Measurements from ENCODE around the gene KSR1. TPM values are rescaled to one million over a fixed set of nuclear protein-coding genes. Genes with fewer than 3 reads are reported as not detected.
A peak's percentile ranks its signal among the peaks of the same experiment; 100 is the strongest.

Gene KSR1
- total RNA-seq, 4 donors from 2014 or later = 17.7 to 77.0 (median 34.6) TPM

GRCh38 chr17:27550974-27551505 is 94.8 kb downstream of the KSR1 start:
- no peaks in the 10 kb centered on the region for H3K9me3 ChIP-seq
- no peaks in the 10 kb centered on the region for H3K27me3 ChIP-seq
- no peak overlapping the region for H3K4me3 ChIP-seq
- intact Hi-C loops (cut with DNase I; ENCODE audit: low total_unique reads) = no loop called here
- H3K4me1 ChIP-seq = no peaks in the 10 kb centered on the region
- H3K36me3 ChIP-seq = no peaks in the 10 kb centered on the region
- DNase-seq = no peak
- no peak overlapping the region for H3K27ac ChIP-seq
- no peak for TF ChIP-seq CTCF (IDR thresholded peaks at IDR 0.05)
- no peak for TF ChIP-seq POLR2A (IDR thresholded peaks at IDR 0.05)

GRCh38 chr17:27551701-27552248 is 95.5 kb downstream of the KSR1 start:
- TF ChIP-seq CTCF (IDR thresholded peaks at IDR 0.05) (no peak), POLR2A (IDR thresholded peaks at IDR 0.05) (no peak)
- H3K4me1 ChIP-seq = no peaks in the 10 kb centered on the region

DNA sequence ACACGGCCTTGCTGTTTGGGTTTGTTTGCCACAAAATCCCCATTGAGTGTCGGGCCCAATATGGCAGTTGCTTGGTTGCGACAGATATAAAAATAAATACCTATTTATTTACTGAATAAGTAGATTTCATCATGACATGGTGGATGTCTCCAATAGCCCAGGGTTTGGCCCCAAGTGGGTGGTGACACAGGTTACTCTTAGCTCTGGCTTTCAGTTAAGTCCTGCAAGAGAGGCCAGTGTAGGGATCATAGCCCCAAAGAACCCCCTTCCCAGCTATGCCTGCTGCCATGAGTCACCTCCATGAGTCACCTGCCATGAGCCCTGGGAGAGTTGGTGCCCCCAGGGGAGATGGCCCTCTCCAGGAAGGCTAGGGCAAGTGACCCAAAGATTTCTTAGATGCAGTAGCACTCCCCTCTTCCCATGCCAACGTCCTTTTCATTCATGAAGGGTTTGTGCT is 96.1 kb downstream of the KSR1 start:
- H3K4me3 ChIP-seq = no peak overlapping the region
- DNase-seq = no peak
- no peaks in the 10 kb centered on the region for H3K36me3 ChIP-seq
- no peaks in the 10 kb centered on the region for H3K9me3 ChIP-seq
- no peaks in the 10 kb centered on the region for H3K27me3 ChIP-seq
- H3K4me1 ChIP-seq = no peaks in the 10 kb centered on the region
- intact Hi-C loops (cut with DNase I; ENCODE audit: low total_unique reads) = no loop called here
- no peak overlapping the region for H3K27ac ChIP-seq
- TF ChIP-seq CTCF (IDR thresholded peaks at IDR 0.05) (no peak), POLR2A (IDR thresholded peaks at IDR 0.05) (no peak)

More at GRCh38 chr17:27551701-27552248, 95.5 kb downstream of the KSR1 start:
- intact Hi-C loops (cut with DNase I; ENCODE audit: low total_unique reads) = no loop called here
- H3K27me3 ChIP-seq = no peaks in the 10 kb centered on the region
- DNase-seq = no peak
- no peak overlapping the region for H3K4me3 ChIP-seq
- H3K36me3 ChIP-seq = no peaks in the 10 kb centered on the region
- no peaks in the 10 kb centered on the region for H3K9me3 ChIP-seq
- H3K27ac ChIP-seq = no peak overlapping the region

DNA sequence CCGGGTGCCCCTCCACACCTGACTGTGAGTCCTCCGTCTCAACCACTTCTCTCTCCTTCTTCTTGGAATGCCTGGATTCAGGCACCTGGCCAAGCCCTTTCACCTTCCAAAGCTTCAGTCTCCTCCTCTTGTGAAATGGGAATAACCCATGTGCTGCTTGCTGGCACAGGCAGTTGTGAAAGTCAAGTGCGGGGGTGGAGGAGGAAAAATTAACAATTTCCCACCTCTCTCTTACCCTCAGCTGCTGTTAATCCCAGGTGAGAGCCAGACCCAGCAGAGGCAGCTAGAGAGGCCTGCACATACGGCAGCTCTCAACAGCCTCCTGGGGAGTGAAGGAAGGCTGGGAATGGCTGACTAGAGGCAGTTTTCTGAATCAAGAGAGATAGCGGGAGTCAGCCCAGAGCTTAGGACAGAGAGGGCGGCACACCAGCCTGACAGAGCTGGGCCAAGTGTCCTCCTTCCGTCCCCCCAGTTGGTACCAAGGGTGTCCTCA is 96.8 kb downstream of the KSR1 start:
- H3K4me1 ChIP-seq = no peaks in the 10 kb centered on the region
- no peaks in the 10 kb centered on the region for H3K9me3 ChIP-seq
- DNase-seq = peak; percentile 52 to 54
- no peak for TF ChIP-seq CTCF (IDR thresholded peaks at IDR 0.05)
- no peak for TF ChIP-seq POLR2A (IDR thresholded peaks at IDR 0.05)
- H3K27me3 ChIP-seq = no peaks in the 10 kb centered on the region
- intact Hi-C loops (cut with DNase I; ENCODE audit: low total_unique reads) = no loop called here
- no peak overlapping the region for H3K27ac ChIP-seq
- no peaks in the 10 kb centered on the region for H3K36me3 ChIP-seq
- H3K4me3 ChIP-seq = no peak overlapping the region

GRCh38 chr17:27554152-27554551 is 97.9 kb downstream of the KSR1 start:
- Histone ChIP-seq H3K36me3 (no peaks in the 10 kb centered on the region), H3K27ac (no peak overlapping the region), H3K27me3 (no peaks in the 10 kb centered on the region), H3K4me1 (peaks cover 0 to 2% of the 10 kb centered on the region in 2 donors), H3K4me3 (no peak overlapping the region), H3K9me3 (no peaks in the 10 kb centered on the region)
- no peak for DNase-seq
- TF ChIP-seq CTCF (IDR thresholded peaks at IDR 0.05) = no peak
- no peak for TF ChIP-seq POLR2A (IDR thresholded peaks at IDR 0.05)
- intact Hi-C loops (cut with DNase I; ENCODE audit: low total_unique reads) = no loop called here

Data from uterus (tissue), 4 donors.